Activated CD4-positive, alpha-beta T cell treated with anti-CD3 and anti-CD28 coated beads for 1 hour (primary cell): ENCODE measurements around the gene GARIN3.
A peak's percentile ranks its signal among the peaks of the same experiment; 100 is the strongest.

Source experiments
- DNase-seq: peaks from one replicate; pipeline ENCODE4 v3.0.0-alpha.2; 2020

Gene GARIN3

DNA sequence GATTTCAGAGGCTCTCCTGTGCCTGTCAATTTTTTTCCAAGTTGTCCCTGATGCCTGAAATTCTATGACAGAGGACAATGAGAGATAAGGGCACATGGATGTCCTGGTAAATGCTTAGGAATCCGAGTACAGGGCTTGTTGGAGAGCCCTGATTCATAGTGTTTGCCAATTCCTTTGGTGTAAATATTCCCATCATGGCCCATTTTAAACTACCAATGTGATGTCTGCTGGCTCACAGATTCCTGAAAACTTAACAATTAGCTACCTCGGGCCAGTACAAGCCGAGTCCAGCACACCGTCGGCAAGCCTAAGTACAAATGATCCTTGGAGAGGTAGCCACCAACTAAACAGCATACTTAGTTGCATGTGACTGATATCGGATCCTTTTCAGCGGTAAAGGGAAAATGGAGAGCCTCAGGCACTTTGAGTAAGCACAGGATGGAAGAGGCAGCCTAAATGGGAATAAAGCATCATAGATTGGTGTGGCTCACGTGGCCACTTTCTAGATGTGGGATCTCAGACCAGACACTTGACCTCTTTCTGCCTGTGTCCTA lies 18.1 kb upstream of the GARIN3 start:
- no peak for DNase-seq

DNA sequence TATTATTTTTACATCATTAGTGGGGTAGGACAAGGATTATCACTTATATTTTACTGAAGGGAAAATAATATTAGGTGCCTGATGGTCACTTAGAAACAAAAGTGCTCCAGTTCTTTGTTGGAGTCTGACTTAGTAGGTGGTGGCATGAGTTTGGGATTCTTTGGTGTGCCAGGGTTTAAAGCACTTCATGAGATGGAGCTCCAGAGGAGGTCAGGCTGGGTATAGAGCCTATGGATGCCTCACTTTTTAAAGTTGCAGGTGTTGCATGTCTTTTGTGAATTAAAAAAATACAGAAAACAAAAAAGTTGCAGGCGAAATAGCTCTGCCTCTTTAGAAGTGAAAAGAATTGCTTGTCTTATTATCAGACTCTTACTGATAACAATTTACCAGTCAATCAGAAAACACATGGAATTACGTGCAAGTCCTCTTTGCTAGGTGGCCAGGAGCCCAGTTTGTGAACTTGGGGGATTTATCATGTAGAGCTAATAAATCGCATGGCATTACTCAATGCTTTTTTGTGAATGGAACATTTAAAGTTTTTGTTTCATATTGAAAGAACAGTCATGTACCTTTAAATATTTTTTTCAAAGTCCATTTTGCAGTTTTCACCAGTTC lies 16.2 kb upstream of the GARIN3 start:
- DNase-seq, result no peak

DNA sequence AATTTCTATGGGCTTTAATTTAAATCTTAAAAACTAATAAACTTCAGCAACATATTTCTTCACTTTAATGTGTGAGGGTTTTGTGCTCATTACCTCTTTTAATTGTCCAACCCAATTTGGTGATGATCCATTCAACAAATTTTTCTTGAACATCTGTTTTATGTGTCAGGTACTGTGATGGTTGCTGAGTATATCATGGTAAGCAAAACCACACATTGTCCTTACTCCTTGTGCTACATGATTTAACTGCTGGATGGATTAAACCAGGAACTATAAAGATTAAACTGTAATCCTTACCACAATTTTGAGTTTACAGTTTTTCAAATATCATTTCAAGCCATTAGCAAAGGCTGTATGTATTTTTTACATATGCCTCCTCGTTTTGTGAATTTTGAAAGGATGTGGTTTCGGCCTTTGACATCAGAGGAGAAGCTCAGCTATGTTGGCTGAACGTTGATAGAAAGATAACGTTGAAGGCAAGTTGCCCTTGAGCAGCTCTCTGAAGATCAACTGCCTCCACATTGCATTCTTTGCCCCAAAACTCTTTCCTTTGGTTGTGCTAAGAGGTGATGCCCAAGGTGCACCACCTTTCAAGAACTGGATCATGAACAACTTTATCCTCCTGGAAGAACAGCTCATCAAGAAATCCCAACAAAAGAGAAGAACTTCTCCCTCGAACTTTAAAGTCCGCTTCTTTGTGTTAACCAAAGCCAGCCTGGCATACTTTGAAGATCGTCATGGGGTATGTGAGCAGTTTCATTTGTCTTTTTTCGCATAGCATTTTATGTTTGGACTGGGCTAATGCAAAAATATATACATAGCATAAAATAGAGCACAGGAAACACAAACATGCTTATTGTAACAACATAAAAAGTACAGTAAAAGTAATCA lies 14.6 kb upstream of the GARIN3 start, which contains the start of gene ITK:
ITK (plus strand) TSS at position 467 of the 891 bp plus-strand sequence; CDS start at position 605, 138 bp downstream.
- no peak for DNase-seq

DNA sequence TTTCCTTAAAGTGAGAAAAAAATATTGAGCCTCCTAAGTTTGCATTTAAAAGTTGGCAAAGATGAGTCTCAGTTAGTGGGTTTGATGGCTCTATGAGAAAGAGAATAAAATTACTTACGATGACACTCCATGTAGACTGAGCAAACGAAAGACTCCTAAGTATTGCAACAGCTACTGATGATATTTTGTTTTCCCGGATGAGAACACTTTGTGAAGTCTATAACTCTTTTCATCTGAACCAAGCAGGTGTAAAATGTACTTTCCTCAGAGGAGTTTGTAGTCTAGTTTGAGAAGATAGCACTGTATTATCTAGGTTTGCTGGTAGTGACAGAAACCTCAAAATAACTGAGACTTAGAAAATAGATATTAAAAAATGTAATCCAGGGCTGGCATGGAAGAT lies 12.9 kb upstream of the GARIN3 start:
- no peak for DNase-seq

DNA sequence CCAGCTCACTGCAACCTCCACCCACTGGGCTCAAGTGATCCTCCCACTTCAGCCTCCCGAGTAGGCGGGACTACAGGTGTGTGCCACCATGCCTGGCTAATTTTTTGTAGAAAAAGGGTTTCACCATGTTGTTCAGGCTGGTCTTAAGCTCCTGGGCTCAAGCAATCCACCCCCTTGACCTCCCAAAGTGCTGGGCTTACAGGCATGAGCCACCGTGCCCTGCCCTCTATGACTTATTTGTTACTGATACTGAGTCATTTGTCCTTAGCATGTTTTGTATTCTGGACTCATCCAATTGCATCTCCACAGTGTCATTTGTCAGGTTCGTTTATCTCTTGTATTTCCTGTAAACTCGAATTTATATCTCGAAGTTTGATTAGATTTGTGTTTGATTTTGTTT lies 11.9 kb upstream of the GARIN3 start:
- DNase-seq, result no peak

DNA sequence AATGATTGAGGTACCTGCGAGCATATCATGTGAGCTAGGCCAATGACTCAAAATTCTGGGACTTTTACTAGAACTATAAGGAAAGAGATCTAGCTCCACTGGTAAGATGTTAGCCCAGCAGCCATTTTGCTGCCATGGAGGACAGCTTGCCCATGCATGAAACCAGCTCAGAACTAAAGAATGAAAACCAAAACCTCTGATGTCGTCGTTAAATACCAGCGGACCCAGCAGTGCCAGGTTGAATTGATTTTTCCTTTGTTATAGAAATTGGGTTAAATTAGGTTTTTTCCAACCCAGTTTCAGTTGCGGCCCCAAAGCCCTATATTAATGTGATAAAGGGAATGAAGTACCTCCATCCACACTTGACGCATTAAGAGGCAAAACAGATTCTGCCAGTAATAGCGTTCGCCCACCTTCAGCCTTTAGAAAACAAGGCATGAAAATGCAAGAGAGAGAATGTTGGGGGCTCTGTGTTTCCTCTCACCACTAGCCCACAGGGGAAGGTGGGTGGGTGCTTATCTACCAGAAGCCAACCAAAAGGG lies 9.1 kb upstream of the GARIN3 start:
- no peak for DNase-seq

DNA sequence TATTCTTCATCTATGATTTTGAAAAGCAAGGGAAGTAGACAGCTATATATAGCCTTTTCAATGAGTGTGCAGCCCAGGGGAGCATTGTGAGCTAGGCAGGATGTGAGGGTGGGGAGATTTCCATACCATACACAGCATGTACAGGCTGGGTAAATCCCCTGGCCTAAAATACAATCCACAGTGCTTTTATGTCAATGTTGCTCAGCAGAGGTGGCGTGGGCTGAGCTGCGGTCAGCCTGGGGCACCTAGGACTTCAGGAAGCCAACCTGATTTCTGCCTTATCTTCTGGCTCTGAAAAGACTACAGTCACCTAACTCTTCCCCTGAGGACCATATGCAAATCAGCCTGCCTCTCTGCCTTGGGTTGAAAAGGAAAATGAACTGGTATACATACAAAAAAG lies 6.3 kb upstream of the GARIN3 start:
- peak; percentile 62 for DNase-seq

DNA sequence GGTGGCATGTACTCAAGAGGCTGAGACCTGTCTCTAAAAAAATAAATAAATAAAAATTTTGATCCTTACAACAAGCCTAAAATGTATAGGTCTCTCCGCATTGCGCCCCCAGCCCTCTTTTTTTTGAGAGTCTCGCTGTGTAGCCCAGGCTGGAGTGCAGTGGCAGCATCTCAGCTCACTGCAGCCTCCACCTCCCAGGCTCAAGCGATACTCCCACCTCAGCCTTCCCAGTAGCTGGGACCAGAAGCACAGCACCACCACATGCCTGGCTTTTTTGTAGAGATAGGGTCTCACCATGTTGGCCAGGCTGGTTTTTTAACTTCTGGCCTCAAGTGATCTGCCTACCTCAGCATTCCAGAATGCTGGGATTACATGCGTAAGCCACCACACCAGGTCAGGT lies 2.2 kb upstream of the GARIN3 start:
- DNase-seq, result no peak

DNA sequence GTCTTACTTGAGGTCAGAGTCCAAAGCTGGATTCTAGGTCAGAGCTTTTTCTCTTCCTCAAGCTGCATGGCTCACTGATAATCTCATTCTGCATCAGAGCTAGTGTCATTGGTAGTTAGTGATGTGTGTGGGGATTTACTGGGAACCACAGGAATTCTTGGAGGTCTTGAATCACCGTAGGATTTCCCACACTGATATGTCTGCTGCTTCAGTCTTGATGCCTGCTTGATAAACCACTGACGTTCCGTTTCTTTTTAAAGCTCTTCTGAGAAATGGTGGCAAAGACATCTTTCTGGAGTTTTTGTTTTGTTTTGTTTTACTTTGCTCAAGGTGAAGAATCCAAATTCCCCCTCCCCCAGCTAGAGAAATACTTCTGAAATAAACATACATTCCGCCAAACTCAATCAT lies 1.2 kb upstream of the GARIN3 start:
- DNase-seq, result no peak

DNA sequence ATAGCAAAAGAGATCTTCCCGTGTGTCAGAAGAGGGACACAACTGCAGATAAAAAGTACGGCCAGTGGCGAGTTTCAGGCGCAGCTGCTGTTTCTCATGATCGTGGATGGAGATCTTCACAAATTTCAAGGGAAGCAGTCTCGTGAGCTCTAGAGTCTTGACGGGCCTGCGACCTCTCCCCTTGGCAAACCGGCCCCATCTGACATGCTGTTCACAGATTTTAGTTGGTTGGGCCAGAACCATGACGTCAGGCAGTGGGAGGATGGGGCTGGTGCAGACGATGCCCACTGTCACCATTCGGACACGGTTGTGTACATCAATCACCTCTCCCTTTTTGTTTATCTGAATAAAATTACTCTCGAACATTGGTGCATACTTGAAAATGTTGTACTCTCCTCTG lies 396 bp downstream of the GARIN3 start:
- no peak for DNase-seq

DNA sequence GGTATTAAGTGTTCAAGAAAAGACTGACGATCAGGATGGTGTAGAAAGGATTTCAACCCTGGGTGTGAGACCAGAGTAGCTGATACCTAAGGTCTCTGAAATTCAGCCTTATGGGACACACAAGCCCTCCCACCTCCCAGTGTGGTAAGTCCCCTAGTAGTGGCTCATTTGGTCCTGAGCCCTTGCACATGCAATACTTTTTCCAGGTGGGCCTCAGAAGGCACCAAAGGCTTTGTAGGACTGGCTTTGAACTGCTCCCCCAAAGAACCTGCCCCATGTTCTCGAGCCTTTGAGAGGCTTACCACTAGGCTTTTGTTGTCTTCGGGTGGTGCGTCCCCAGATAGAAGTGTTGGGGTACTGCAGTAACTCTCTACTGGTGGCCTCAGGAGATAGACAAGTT lies 803 bp downstream of the GARIN3 start:
- DNase-seq, result no peak

DNA sequence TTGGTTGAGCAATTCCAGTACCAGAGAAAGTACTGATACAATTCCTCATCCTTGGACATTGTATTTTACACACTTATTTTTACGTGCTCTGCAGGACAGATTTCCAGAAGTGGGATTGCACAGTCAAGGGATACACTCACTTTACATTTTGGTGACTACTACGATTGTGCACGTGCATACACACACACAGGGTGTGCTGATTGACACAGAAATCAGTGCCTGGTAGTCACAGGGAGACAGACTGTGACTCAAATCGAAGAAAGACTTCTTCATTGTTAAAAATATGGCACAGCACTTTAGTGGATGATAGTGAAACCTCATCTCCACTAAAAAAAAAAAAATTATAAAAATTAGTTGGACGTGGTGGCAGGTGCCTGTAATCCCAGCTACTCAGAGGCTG lies 1.5 kb downstream of the GARIN3 start:
- no peak for DNase-seq

DNA sequence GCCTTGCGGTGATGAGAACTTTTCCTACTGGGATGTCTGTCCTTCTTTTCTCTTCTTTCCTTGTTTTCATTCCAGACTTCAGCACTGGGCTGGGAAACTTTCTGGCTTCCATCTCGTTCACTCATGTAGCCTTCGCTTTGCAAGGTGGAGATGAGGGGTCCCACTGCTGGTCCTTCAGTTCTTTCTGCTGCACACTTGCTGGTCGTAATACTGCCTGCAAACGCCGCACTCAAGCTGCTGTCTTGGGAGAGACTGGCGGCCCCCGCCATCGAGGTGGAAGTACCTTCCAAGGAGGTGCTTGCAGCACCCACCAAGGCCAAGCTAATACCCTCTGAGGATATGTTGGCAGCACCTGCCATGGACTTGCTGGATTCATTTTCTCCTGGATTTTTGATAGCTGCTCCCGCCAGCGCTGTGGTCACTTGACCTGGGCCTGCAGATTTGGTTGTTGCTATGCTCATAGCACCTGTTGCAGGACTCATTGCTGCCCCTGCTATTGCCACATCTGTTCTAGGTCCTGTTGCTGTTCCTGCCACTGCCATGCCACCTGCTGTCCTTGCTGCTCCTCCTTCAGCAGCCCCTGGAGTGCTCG lies 3.0 kb downstream of the GARIN3 start:
- no peak for DNase-seq

DNA sequence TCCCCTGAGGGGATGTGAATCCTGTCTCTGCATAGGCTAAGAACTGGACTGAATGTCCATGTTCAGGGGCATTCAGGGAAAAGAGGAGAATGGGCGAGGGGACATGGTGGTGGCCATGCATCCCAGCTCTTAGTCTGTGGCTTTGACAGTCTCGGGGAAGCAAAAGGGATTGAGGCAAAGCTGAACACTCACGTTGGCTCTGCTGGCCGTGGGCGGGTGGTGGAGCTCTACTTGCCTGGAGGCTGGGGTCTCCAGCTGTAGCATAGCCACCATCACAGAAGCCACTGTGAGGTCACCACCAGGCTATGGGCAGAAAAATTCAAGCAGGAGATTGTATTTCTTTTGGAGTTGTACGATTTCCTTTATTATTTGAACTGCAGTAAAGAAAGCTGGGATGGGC lies 4.1 kb downstream of the GARIN3 start:
- no peak for DNase-seq

DNA sequence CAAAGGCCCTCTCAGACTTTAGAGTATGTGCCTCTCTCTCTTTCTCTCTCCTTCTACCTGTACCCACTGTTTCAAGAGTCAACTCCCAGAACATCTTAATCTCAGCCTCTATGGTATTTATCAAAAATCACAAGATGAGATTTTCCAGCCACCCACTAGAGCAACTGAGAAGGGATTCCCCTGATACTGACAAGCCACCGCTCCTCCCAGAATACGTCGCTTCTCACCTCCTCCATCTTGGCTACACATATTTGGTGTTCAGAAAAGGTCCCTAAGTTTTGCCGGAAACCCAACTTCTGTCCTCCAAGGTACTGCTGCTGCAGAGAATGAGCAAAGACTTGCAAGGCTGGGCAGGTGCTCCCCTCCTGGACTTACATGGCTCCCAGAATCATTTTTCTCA lies 6.1 kb downstream of the GARIN3 start:
- no peak for DNase-seq

DNA sequence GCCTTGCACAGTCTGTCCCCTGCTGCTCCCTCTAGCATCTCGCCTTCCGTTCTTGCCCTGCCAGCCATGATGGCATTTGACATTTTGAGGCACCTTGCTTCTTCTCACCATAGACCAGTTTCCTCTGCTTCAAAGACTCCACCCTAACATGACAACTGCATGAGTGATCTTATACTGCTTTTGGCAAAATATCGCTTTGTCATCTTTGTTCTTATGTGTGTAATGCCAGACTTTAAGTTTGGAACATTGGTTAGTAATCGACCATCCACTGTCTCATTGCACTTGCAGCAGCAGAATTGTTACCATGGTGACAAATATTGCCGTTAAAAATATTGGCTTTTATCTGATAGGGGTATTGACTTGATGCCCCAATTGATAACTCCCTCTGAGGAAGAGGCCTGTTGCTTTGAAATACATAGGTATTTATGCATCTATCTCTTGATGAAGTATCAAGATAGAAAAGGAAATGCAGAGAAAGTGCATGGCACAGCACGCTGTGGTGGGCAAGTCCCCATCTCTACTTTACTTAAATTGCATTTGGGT lies 6.8 kb downstream of the GARIN3 start:
- DNase-seq, result no peak

DNA sequence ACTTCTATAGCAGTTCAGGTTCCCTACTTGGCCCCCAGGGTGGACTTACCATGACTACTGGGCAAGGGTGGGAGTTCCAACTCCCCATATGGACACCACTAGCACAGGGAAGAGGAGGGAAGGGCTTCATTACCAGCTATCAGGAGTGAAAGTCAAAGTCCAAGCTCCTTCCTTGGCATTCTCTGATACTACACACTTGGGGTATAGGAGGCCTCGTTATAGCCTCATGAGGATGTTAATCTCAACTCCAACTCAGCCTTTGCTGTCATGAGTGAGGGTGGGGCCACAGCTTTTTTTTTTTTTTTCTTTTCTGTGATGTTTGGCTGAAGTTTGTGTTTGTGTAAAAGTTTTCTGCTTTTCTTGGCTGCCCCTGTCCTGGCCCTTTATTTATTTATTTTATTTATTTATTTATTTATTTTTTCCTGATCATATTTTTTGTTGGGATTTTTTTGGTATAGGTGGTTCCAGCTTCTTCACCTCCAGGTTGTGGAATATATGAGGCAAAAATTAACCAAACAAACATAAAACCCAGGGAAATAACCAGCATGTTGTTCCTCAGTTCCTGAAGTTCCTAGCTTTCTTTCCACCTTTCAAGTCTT lies 8.7 kb downstream of the GARIN3 start:
- no peak for DNase-seq

DNA sequence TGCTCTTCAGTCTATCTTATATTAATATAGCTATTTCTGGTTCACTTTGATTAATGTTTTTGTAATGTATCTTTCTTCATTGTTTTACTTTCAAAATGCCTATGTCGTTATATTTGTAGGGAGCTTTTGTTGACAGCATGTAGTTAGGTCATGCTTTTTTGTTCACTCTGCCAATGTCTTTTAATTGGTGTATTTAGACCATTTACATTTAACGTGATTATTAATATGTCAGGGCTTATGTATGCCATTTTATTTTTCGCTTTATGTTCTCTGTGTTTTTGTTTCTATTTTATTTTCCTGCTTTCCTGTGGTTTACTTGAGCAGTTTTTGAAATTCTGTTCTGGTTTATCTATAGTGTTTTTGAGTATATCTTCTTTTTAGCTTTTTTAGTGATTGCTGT lies 10.8 kb downstream of the GARIN3 start:
- DNase-seq, result no peak

DNA sequence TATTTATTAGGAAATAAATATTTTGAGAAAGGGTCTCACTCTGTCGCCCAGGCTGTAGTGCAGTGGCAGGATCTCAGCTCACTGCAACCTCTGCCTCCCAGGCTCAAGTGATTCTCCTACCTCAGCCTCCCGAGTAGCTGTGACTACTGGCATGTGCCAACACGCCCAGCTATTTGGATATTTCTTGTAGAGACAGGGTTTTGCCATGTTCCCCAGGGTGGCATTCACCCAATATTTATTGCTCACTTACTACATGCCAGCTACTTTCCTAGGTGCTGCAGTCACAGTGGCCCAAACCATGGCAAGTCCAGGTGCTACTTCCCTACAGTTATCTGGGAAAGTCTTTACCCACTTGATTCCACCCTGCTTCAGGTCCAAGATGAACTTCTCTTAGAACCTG lies 15.1 kb downstream of the GARIN3 start:
- DNase-seq, result no peak

DNA sequence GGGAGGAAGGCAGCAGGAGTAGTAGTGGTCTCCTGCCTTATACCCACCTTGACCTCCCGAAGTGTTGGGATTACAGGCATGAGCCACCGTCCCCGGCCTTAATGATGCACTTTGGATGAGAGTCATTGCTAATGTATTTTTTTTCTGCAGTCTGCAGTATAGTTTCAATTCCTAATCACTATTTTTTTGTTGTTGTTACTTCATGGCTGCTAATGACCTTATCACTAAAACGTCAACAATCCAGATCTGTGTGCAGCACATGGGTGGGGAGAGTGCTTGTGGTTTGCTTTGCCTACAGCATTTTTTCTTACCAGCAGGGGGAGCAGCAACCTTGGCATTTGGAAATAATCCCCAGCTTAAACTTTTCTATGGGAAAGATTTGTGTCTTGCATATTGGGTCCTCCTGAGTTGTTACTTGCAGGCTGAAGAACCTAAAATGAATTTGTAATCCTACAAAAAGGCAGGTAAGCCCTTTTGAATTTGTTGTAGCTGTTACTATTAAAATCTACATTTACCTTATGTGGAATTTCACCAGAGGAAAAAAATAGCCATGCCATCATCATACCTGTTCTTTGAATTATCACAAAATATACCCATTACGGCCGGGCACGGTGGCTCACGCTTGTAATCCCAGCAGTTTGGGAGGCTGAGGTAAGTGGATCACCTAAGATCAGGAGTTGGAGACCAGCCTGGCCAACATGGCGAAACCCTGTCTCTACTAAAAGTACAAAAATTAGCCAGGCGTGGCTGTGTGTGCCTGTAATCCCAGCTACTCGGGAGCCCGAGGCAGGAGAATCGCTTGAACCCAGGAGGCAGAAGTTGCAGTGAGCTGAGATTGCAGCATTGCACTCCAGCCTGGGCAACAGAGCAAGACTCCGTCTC lies 17.1 kb downstream of the GARIN3 start:
- peak; percentile 63 for DNase-seq

DNA sequence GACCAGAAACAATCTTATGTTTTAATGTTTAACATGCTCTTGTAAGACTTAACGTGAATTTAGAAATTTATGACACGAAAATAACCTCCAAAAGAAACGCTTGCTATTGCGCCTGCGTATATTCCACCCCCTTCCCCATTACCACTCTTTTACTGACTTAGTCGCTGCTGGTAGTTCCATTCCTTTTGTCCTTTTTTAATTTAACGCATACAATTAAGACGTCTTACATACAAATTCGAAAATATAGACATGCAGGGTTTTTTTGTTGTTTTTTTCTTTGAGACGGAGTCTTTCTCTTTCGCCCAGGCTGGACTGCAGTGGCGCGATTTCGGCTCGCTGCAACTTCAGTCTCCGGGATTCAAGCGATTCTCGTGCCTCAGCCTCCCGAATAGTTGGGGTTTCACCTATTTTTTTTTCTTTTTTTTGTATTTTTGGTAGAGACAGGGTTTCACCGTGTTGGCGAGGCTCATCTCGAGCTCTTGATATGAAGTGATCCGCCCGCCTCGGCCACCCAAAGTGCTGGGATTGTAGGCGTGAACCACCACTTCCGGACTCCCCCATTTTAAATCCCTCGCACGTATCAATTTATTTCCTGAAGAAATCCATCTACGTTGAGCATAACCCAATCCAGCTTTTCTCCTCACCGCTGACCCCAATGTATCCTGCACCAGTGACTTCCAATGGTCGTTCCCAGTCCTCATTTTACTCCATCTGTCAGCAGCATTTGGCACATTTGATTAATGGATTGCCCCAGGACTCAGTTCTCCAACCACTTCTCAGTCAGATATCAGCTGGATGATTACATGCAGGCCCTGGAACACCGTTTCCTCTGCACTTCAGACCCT lies 22.7 kb downstream of the GARIN3 start:
- no peak for DNase-seq
